GM12878 (cell line): ENCODE measurements around the gene TNFRSF11A.

Experiments
- ESRRA ChIP-seq: IDR thresholded peaks from 2 replicates; pipeline ENCODE4 v1.6.1; 2012; ENCODE audit warnings: mild to moderate bottlenecking, low read length, improper control_type of control experiment
- EZH2 ChIP-seq: IDR thresholded peaks from 2 replicates; pipeline ENCODE4 v1.6.1; 2012; ENCODE audit warnings: low read depth, mild to moderate bottlenecking, control low read depth, inconsistent platforms, low read length, borderline replicate concordance; ENCODE audit not compliant: control insufficient read depth
- POLR2AphosphoS5 ChIP-seq: IDR thresholded peaks from 2 replicates; pipeline ENCODE4 v1.6.1; 2011; ENCODE audit warnings: mild to moderate bottlenecking, low read length, inconsistent platforms
- RFX5 ChIP-seq: IDR thresholded peaks from 2 replicates; pipeline ENCODE4 v1.6.1; 2011; ENCODE audit warnings: low read depth, low read length, improper control_type of control experiment
- TARDBP ChIP-seq: IDR thresholded peaks from 2 replicates; pipeline ENCODE4 v1.6.1; 2016; ENCODE audit warnings: borderline replicate concordance
- TF ChIP-seq, protein P1 (sequence below): IDR thresholded peaks from 2 replicates; pipeline ENCODE4 v1.6.1; 2012; ENCODE audit warnings: low read depth, low read length, improper control_type of control experiment
- TF ChIP-seq, protein P2 (sequence below): IDR thresholded peaks from 2 replicates; pipeline ENCODE4 v1.6.1; 2012; ENCODE audit warnings: mild to moderate bottlenecking, low read depth, low read length
- TF ChIP-seq, protein P3 (sequence below), 3 experiments: IDR thresholded peaks in 2 of 3; conservative IDR thresholded peaks in 1 of 3; 2 replicates each; pipeline ENCODE4 v1.5.1; 2011; ENCODE audit warnings: low read depth in 3 of 3, low read length in 3 of 3, mild to moderate bottlenecking in 3 of 3, control low read depth in 2 of 3, moderate library complexity in 2 of 3, inconsistent platforms in 1 of 3, mixed read lengths in 1 of 3; ENCODE audit not compliant: control insufficient read depth in 2 of 3, insufficient read depth in 1 of 3; ENCODE audit errors: extremely low read depth in 1 of 3
- TF ChIP-seq, protein P4 (sequence below): fragments of 450-650 bp; formaldehyde crosslinking; IDR thresholded peaks from 2 replicates; pipeline ENCODE4 v1.5.0; 2022; ENCODE audit warnings: mild to moderate bottlenecking, missing genetic modification characterization

DNA sequence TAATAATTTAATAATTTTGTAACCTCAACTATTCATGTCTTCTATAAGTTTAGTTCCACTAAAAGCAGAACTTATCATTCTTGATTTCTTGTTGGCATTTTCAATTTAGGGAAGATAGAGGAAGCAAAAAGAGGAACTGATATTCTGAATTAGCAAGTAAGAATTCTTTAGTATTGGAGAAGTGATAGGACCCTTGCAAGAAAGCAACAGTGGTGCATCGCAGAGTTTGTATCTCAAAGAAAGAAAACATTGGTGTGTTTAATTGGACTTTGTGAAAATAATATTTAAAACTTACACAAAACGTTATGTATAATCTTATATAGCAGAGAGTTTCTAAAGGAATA, 36.5 kb upstream of the TNFRSF11A start:
- TF ChIP-seq, protein P1, sequence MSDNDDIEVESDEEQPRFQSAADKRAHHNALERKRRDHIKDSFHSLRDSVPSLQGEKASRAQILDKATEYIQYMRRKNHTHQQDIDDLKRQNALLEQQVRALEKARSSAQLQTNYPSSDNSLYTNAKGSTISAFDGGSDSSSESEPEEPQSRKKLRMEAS, result no peak
- TF ChIP-seq, protein P2, sequence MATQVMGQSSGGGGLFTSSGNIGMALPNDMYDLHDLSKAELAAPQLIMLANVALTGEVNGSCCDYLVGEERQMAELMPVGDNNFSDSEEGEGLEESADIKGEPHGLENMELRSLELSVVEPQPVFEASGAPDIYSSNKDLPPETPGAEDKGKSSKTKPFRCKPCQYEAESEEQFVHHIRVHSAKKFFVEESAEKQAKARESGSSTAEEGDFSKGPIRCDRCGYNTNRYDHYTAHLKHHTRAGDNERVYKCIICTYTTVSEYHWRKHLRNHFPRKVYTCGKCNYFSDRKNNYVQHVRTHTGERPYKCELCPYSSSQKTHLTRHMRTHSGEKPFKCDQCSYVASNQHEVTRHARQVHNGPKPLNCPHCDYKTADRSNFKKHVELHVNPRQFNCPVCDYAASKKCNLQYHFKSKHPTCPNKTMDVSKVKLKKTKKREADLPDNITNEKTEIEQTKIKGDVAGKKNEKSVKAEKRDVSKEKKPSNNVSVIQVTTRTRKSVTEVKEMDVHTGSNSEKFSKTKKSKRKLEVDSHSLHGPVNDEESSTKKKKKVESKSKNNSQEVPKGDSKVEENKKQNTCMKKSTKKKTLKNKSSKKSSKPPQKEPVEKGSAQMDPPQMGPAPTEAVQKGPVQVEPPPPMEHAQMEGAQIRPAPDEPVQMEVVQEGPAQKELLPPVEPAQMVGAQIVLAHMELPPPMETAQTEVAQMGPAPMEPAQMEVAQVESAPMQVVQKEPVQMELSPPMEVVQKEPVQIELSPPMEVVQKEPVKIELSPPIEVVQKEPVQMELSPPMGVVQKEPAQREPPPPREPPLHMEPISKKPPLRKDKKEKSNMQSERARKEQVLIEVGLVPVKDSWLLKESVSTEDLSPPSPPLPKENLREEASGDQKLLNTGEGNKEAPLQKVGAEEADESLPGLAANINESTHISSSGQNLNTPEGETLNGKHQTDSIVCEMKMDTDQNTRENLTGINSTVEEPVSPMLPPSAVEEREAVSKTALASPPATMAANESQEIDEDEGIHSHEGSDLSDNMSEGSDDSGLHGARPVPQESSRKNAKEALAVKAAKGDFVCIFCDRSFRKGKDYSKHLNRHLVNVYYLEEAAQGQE, result no peak
- TF ChIP-seq TARDBP, result no peak
- TF ChIP-seq EZH2, result no peak
- TF ChIP-seq, protein P3, sequence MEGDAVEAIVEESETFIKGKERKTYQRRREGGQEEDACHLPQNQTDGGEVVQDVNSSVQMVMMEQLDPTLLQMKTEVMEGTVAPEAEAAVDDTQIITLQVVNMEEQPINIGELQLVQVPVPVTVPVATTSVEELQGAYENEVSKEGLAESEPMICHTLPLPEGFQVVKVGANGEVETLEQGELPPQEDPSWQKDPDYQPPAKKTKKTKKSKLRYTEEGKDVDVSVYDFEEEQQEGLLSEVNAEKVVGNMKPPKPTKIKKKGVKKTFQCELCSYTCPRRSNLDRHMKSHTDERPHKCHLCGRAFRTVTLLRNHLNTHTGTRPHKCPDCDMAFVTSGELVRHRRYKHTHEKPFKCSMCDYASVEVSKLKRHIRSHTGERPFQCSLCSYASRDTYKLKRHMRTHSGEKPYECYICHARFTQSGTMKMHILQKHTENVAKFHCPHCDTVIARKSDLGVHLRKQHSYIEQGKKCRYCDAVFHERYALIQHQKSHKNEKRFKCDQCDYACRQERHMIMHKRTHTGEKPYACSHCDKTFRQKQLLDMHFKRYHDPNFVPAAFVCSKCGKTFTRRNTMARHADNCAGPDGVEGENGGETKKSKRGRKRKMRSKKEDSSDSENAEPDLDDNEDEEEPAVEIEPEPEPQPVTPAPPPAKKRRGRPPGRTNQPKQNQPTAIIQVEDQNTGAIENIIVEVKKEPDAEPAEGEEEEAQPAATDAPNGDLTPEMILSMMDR (IDR thresholded peaks at IDR 0.05 in 2 of 3, conservative IDR thresholded peaks at IDR 0.05 in 1 of 3; ENCODE audit: control insufficient read depth in 2 of 3, extremely low read depth in 1 of 3, insufficient read depth in 1 of 3, low read depth in 3 of 3, low read length in 3 of 3), result no peak
- TF ChIP-seq RFX5, result no peak
- TF ChIP-seq, protein P4, sequence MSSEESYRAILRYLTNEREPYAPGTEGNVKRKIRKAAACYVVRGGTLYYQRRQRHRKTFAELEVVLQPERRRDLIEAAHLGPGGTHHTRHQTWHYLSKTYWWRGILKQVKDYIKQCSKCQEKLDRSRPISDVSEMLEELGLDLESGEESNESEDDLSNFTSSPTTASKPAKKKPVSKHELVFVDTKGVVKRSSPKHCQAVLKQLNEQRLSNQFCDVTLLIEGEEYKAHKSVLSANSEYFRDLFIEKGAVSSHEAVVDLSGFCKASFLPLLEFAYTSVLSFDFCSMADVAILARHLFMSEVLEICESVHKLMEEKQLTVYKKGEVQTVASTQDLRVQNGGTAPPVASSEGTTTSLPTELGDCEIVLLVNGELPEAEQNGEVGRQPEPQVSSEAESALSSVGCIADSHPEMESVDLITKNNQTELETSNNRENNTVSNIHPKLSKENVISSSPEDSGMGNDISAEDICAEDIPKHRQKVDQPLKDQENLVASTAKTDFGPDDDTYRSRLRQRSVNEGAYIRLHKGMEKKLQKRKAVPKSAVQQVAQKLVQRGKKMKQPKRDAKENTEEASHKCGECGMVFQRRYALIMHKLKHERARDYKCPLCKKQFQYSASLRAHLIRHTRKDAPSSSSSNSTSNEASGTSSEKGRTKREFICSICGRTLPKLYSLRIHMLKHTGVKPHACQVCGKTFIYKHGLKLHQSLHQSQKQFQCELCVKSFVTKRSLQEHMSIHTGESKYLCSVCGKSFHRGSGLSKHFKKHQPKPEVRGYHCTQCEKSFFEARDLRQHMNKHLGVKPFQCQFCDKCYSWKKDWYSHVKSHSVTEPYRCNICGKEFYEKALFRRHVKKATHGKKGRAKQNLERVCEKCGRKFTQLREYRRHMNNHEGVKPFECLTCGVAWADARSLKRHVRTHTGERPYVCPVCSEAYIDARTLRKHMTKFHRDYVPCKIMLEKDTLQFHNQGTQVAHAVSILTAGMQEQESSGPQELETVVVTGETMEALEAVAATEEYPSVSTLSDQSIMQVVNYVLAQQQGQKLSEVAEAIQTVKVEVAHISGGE (CRISPR knock-in tag), result no peak
- TF ChIP-seq POLR2AphosphoS5, result no peak
- no peak for TF ChIP-seq ESRRA
